Natural killer cell treated with Interleukin-12 subunit alpha and Interleukin-12 subunit beta and Interleukin-15 and Interleukin-18, amount 100 ng/mL, for 72 hours (primary cell): ENCODE measurements around the gene FBRS. TPM values are rescaled to one million over a fixed set of nuclear protein-coding genes. Genes with fewer than 3 reads are reported as not detected.

Source experiments
- ATAC-seq, 2 donors: fragments of 150-1000 bp; cut with Tn5 transposase in 1 of 2; sonication (Bioruptor Pico), chemical (Tn5 transposase) in 1 of 2; 2 replicates each; pipeline ENCODE4 v1.10.0; 2021
- DNase-seq: peaks from one replicate; pipeline ENCODE4 v3.0.0; 2022; ENCODE audit warnings: low spot score
- H3K27ac Mint-ChIP-seq, 2 donors: 1 replicate in 1 of 2; 2 replicates in 1 of 2; pipeline ENCODE4 v1.8.0; 2022; ENCODE audit warnings: mixed read lengths in 2 of 2, mild to moderate bottlenecking in 1 of 2, moderate library complexity in 1 of 2
- H3K27me3 Mint-ChIP-seq, 2 donors: 1 replicate in 1 of 2; 2 replicates in 1 of 2; pipeline ENCODE4 v1.8.0; 2022; ENCODE audit warnings: mixed read lengths in 2 of 2
- H3K36me3 Mint-ChIP-seq: one replicate; pipeline ENCODE4 v1.8.0; 2022; ENCODE audit warnings: mixed read lengths
- H3K4me1 Mint-ChIP-seq, 2 donors: 1 replicate in 1 of 2; 2 replicates in 1 of 2; pipeline ENCODE4 v1.8.0; 2022; ENCODE audit warnings: low read depth in 2 of 2, mixed read lengths in 2 of 2, mild to moderate bottlenecking in 1 of 2
- H3K4me3 Mint-ChIP-seq: one replicate; pipeline ENCODE4 v1.8.0; 2022; ENCODE audit warnings: mixed read lengths
- H3K9me3 Mint-ChIP-seq: 2 replicates; pipeline ENCODE4 v1.8.0; 2022; ENCODE audit warnings: mixed read lengths
- total RNA-seq, 2 donors: library from RNA; stranded (reverse); gene quantifications; one replicate each; pipeline ENCODE4 v1.2.3, GENCODE V29; 2022

FBRS gene
- total RNA-seq, result 100 to 1,000 TPM; 140 to 147 TPM

- Mint-ChIP-seq H3K36me3 (peaks cover 21% of the 10 kb centered on the region), H3K9me3 (no peaks in the 10 kb centered on the region), H3K27me3 (no peaks in the 10 kb centered on the region), H3K4me1 (peaks cover 37 to 41% of the 10 kb centered on the region in 2 donors), H3K4me3 (peak within 1 kb of the TSS; percentile 90), H3K27ac (peak within 1 kb of the TSS; percentile 95 to 99)
- ATAC-seq, result peak; percentile 85 to 88
- DNase-seq, result peak; percentile 100
Measured at GRCh38 chr16:30657866-30658730, at the start of gene FBRS. FBRS (plus strand) TSS chr16:30658431; CDS start chr16:30659519, 1,088 bp downstream.

- DNase-seq, result peak; percentile 68
- H3K4me3 Mint-ChIP-seq, result peak overlapping the region; percentile 98
- H3K27ac Mint-ChIP-seq, result peak overlapping the region; percentile 93 to 94
- no peaks in the 10 kb centered on the region for H3K9me3 Mint-ChIP-seq
- H3K36me3 Mint-ChIP-seq, result peaks cover 9% of the 10 kb centered on the region
- H3K4me1 Mint-ChIP-seq, result peaks cover 7 to 11% of the 10 kb centered on the region in 2 donors
- ATAC-seq, result peak; percentile 61 to 72
- no peaks in the 10 kb centered on the region for H3K27me3 Mint-ChIP-seq
Measured at GRCh38 chr16:30609002-30609925, 49.0 kb upstream of the FBRS start.

- H3K4me3 Mint-ChIP-seq, result peak within 1 kb of the TSS; percentile 98
- peak; percentile 94 for DNase-seq
Measured at GRCh38 chr16:30609926-30610839, 48.0 kb upstream of the FBRS start, which contains the start of gene ZNF689. ZNF689 (minus strand) TSS chr16:30610389; CDS start chr16:30610041, 348 bp downstream.

GRCh38 chr16:30615358-30616091 is 42.7 kb upstream of the FBRS start:
- Mint-ChIP-seq H3K27ac (no peak overlapping the region), H3K4me3 (no peak overlapping the region)
- peak; percentile 76 to 89 for ATAC-seq

More at GRCh38 chr16:30609926-30610839, 48.0 kb upstream of the FBRS start, which contains the start of gene ZNF689:
- Mint-ChIP-seq H3K36me3 (peaks cover 5% of the 10 kb centered on the region), H3K4me1 (peaks cover 7 to 11% of the 10 kb centered on the region in 2 donors), H3K27me3 (no peaks in the 10 kb centered on the region), H3K9me3 (no peaks in the 10 kb centered on the region), H3K27ac (peak within 1 kb of the TSS; percentile 93 to 94)
- peak; percentile 94 to 97 for ATAC-seq

GRCh38 chr16:30619202-30619601 is 39.0 kb upstream of the FBRS start:
- peaks cover 0 to 2% of the 10 kb centered on the region in 2 donors for H3K4me1 Mint-ChIP-seq
- DNase-seq, result no peak

More at GRCh38 chr16:30615358-30616091, 42.7 kb upstream of the FBRS start:
- no peaks in the 10 kb centered on the region for H3K36me3 Mint-ChIP-seq
- no peaks in the 10 kb centered on the region for H3K27me3 Mint-ChIP-seq
- H3K9me3 Mint-ChIP-seq, result no peaks in the 10 kb centered on the region
- DNase-seq, result peak; percentile 68
- H3K4me1 Mint-ChIP-seq, result peaks cover 1 to 3% of the 10 kb centered on the region in 2 donors

GRCh38 chr16:30619638-30620037 is 38.6 kb upstream of the FBRS start:
- DNase-seq (no peak), ATAC-seq (no peak)
- Mint-ChIP-seq H3K9me3 (no peaks in the 10 kb centered on the region), H3K27me3 (no peaks in the 10 kb centered on the region), H3K36me3 (no peaks in the 10 kb centered on the region), H3K4me1 (peaks cover 0 to 2% of the 10 kb centered on the region in 2 donors), H3K4me3 (no peak overlapping the region), H3K27ac (no peak overlapping the region)

More at GRCh38 chr16:30619202-30619601, 39.0 kb upstream of the FBRS start:
- H3K27me3 Mint-ChIP-seq, result no peaks in the 10 kb centered on the region
- no peak overlapping the region for H3K4me3 Mint-ChIP-seq
- no peaks in the 10 kb centered on the region for H3K36me3 Mint-ChIP-seq
- no peaks in the 10 kb centered on the region for H3K9me3 Mint-ChIP-seq
- no peak overlapping the region for H3K27ac Mint-ChIP-seq
- ATAC-seq, result no peak

- DNase-seq (no peak), ATAC-seq (no peak)
- Mint-ChIP-seq H3K27me3 (no peaks in the 10 kb centered on the region), H3K4me1 (peaks cover 0 to 2% of the 10 kb centered on the region in 2 donors), H3K4me3 (no peak overlapping the region), H3K9me3 (no peaks in the 10 kb centered on the region), H3K36me3 (no peaks in the 10 kb centered on the region), H3K27ac (no peak overlapping the region)
Measured at GRCh38 chr16:30620169-30620568, 38.1 kb upstream of the FBRS start.

GRCh38 chr16:30621765-30622164 is 36.5 kb upstream of the FBRS start:
- H3K4me1 Mint-ChIP-seq, result peaks cover 0 to 2% of the 10 kb centered on the region in 2 donors

GRCh38 chr16:30622455-30623032 is 35.7 kb upstream of the FBRS start:
- DNase-seq (no peak), ATAC-seq (no peak)
- Mint-ChIP-seq H3K36me3 (no peaks in the 10 kb centered on the region), H3K4me1 (no peaks in the 10 kb centered on the region), H3K9me3 (no peaks in the 10 kb centered on the region), H3K27ac (no peak overlapping the region), H3K4me3 (no peak overlapping the region), H3K27me3 (no peaks in the 10 kb centered on the region)

More at GRCh38 chr16:30621765-30622164, 36.5 kb upstream of the FBRS start:
- H3K27me3 Mint-ChIP-seq, result no peaks in the 10 kb centered on the region
- no peak overlapping the region for H3K27ac Mint-ChIP-seq
- ATAC-seq, result no peak
- no peaks in the 10 kb centered on the region for H3K36me3 Mint-ChIP-seq
- no peak overlapping the region for H3K4me3 Mint-ChIP-seq
- no peaks in the 10 kb centered on the region for H3K9me3 Mint-ChIP-seq
- DNase-seq, result no peak

GRCh38 chr16:30623536-30624283 is 34.5 kb upstream of the FBRS start:
- Mint-ChIP-seq H3K4me3 (no peak overlapping the region), H3K4me1 (peaks cover 0 to 2% of the 10 kb centered on the region in 2 donors), H3K27me3 (no peaks in the 10 kb centered on the region), H3K27ac (no peak overlapping the region), H3K9me3 (no peaks in the 10 kb centered on the region), H3K36me3 (no peaks in the 10 kb centered on the region)
- no peak for ATAC-seq
- DNase-seq, result no peak

GRCh38 chr16:30626236-30626635 is 32.0 kb upstream of the FBRS start:
- DNase-seq, result no peak
- H3K9me3 Mint-ChIP-seq, result no peaks in the 10 kb centered on the region

More at GRCh38 chr16:30626236-30626635, 32.0 kb upstream of the FBRS start:
- Mint-ChIP-seq H3K4me3 (no peak overlapping the region), H3K36me3 (no peaks in the 10 kb centered on the region), H3K27me3 (no peaks in the 10 kb centered on the region), H3K27ac (no peak overlapping the region), H3K4me1 (peaks cover 0 to 5% of the 10 kb centered on the region in 2 donors)
- ATAC-seq, result no peak
